HUES64 (cell line): ENCODE data around the gene GCLC.
"Not testable (repeated sequence)": the region's sequence is repeated elsewhere in the genome, so short reads cannot be mapped to it uniquely, and the experiment has no call there.

Source experiments
- H3K27ac ChIP-seq: 2 replicates; pipeline ENCODE4 v1.7.0; 2013; ENCODE audit warnings: low read depth, low read length, inconsistent platforms
- H3K27me3 ChIP-seq: 2 replicates; pipeline ENCODE4 v1.6.1; 2013; ENCODE audit warnings: mild to moderate bottlenecking, low read length; ENCODE audit not compliant: insufficient read depth
- H3K36me3 ChIP-seq: 2 replicates; pipeline ENCODE4 v1.6.1; 2013; ENCODE audit warnings: mild to moderate bottlenecking, low read length; ENCODE audit not compliant: insufficient read depth
- H3K4me1 ChIP-seq: 2 replicates; pipeline ENCODE4 v1.6.1; 2013; ENCODE audit warnings: mild to moderate bottlenecking, low read length, moderate library complexity; ENCODE audit not compliant: insufficient read depth
- H3K4me3 ChIP-seq: 2 replicates; pipeline ENCODE4 v1.5.1; 2013; ENCODE audit warnings: mild to moderate bottlenecking, low read length, moderate library complexity
- H3K9ac ChIP-seq: 2 replicates; pipeline ENCODE4 v1.6.1; 2013; ENCODE audit warnings: mild to moderate bottlenecking, low read depth, low read length
- H3K9me3 ChIP-seq: 2 replicates; pipeline ENCODE4 v1.6.1; 2013; ENCODE audit warnings: low read depth, low read length; ENCODE audit not compliant: insufficient read depth
- WGBS: fragments of 150-250, 120-280 bp; methylation state at CpG from one replicate; pipeline ENCODE4 v1.1.7; 2013; ENCODE audit warnings: missing lambda C conversion rate; 5-methylcytosine and 5-hydroxymethylcytosine counted together

The GCLC gene

GRCh38 chr6:53581856-53582255 is 37.0 kb upstream of the GCLC start:
- WGBS = 91% methylated on average over 1 of the region's 2 CpGs
- no peaks in the 10 kb centered on the region for H3K36me3 ChIP-seq
- H3K27ac ChIP-seq = no peak overlapping the region
- 0 out of 2 replicates have a peak, but pooled peaks cover 2% of the 10 kb centered on the region for H3K4me1 ChIP-seq
- no peak overlapping the region for H3K4me3 ChIP-seq
- H3K27me3 ChIP-seq = no peaks in the 10 kb centered on the region
- H3K9ac ChIP-seq = no peak overlapping the region
- H3K9me3 ChIP-seq = no peaks in the 10 kb centered on the region

- H3K4me3 ChIP-seq = no peak overlapping the region
- H3K27me3 ChIP-seq = no peaks in the 10 kb centered on the region
- H3K4me1 ChIP-seq = 0 out of 2 replicates have a peak, but pooled peaks cover 2% of the 10 kb centered on the region
- no peaks in the 10 kb centered on the region for H3K9me3 ChIP-seq
- no peaks in the 10 kb centered on the region for H3K36me3 ChIP-seq
- H3K9ac ChIP-seq = no peak overlapping the region
- 100% methylated on average over 2 of the region's 2 CpGs for WGBS
- no peak overlapping the region for H3K27ac ChIP-seq
These were observed 36.4 kb upstream of the GCLC start for GRCh38 chr6:53581173-53581773.

GRCh38 chr6:53579338-53579737 is 34.4 kb upstream of the GCLC start:
- Histone ChIP-seq H3K27ac (no peak overlapping the region), H3K9me3 (no peaks in the 10 kb centered on the region), H3K9ac (no peak overlapping the region), H3K27me3 (no peaks in the 10 kb centered on the region), H3K36me3 (no peaks in the 10 kb centered on the region), H3K4me1 (0 out of 2 replicates have a peak, but pooled peaks cover 2% of the 10 kb centered on the region), H3K4me3 (no peak overlapping the region)
- 97% methylated on average over 4 of the region's 5 CpGs for WGBS

- Histone ChIP-seq H3K9me3 (no peaks in the 10 kb centered on the region), H3K36me3 (no peaks in the 10 kb centered on the region), H3K27me3 (no peaks in the 10 kb centered on the region), H3K4me1 (0 out of 2 replicates have a peak, but pooled peaks cover 2% of the 10 kb centered on the region), H3K4me3 (no peak overlapping the region), H3K27ac (no peak overlapping the region), H3K9ac (no peak overlapping the region)
- WGBS = 95% methylated on average over 6 of the region's 7 CpGs
These were observed 33.5 kb upstream of the GCLC start for GRCh38 chr6:53578371-53578770.

GRCh38 chr6:53573299-53573698 is 28.4 kb upstream of the GCLC start:
- WGBS = 86% methylated on average over 14 of the region's 14 CpGs
- no peak overlapping the region for H3K27ac ChIP-seq
- H3K9me3 ChIP-seq = no peaks in the 10 kb centered on the region
- H3K9ac ChIP-seq = no peak overlapping the region
- H3K4me1 ChIP-seq = no peaks in the 10 kb centered on the region
- no peak overlapping the region for H3K4me3 ChIP-seq
- H3K36me3 ChIP-seq = no peaks in the 10 kb centered on the region
- H3K27me3 ChIP-seq = no peaks in the 10 kb centered on the region

- not testable (repeated sequence) for H3K36me3 ChIP-seq, H3K27me3 ChIP-seq
- WGBS = 97% methylated on average over 3 of the region's 3 CpGs
These were observed 27.5 kb upstream of the GCLC start for GRCh38 chr6:53572379-53572778.

GRCh38 chr6:53568776-53569616 is 24.1 kb upstream of the GCLC start:
- H3K4me3 ChIP-seq = no peak overlapping the region
- no peak overlapping the region for H3K9ac ChIP-seq
- WGBS = 97% methylated on average over 2 of the region's 2 CpGs

More at GRCh38 chr6:53572379-53572778, 27.5 kb upstream of the GCLC start:
- not testable (repeated sequence) for H3K9me3 ChIP-seq, H3K4me3 ChIP-seq, H3K27ac ChIP-seq, H3K9ac ChIP-seq, H3K4me1 ChIP-seq

GRCh38 chr6:53567701-53568100 is 22.8 kb upstream of the GCLC start:
- Histone ChIP-seq H3K9ac (no peak overlapping the region), H3K36me3 (no peaks in the 10 kb centered on the region), H3K9me3 (no peaks in the 10 kb centered on the region), H3K4me1 (no peaks in the 10 kb centered on the region), H3K27me3 (no peaks in the 10 kb centered on the region), H3K27ac (no peak overlapping the region), H3K4me3 (no peak overlapping the region)
- 84% methylated on average over 1 of the region's 2 CpGs for WGBS

More at GRCh38 chr6:53568776-53569616, 24.1 kb upstream of the GCLC start:
- Histone ChIP-seq H3K36me3 (no peaks in the 10 kb centered on the region), H3K27me3 (no peaks in the 10 kb centered on the region), H3K4me1 (no peaks in the 10 kb centered on the region), H3K27ac (no peak overlapping the region), H3K9me3 (no peaks in the 10 kb centered on the region)

GRCh38 chr6:53566755-53567154 is 21.9 kb upstream of the GCLC start:
- 100% methylated on average over 1 of the region's 3 CpGs for WGBS
- Histone ChIP-seq H3K27ac (no peak overlapping the region), H3K27me3 (no peaks in the 10 kb centered on the region), H3K4me1 (no peaks in the 10 kb centered on the region), H3K9ac (no peak overlapping the region), H3K36me3 (no peaks in the 10 kb centered on the region), H3K4me3 (no peak overlapping the region), H3K9me3 (peaks cover 6% of the 10 kb centered on the region)

- peaks cover 15% of the 10 kb centered on the region for H3K9me3 ChIP-seq
- 97% methylated on average over 3 of the region's 3 CpGs for WGBS
- no peak overlapping the region for H3K4me3 ChIP-seq
- H3K27me3 ChIP-seq = no peaks in the 10 kb centered on the region
- no peaks in the 10 kb centered on the region for H3K4me1 ChIP-seq
- no peak overlapping the region for H3K27ac ChIP-seq
- no peaks in the 10 kb centered on the region for H3K36me3 ChIP-seq
- H3K9ac ChIP-seq = no peak overlapping the region
These were observed 21.0 kb upstream of the GCLC start for GRCh38 chr6:53565886-53566285.

- Histone ChIP-seq H3K27me3 (no peaks in the 10 kb centered on the region), H3K4me1 (no peaks in the 10 kb centered on the region), H3K27ac (no peak overlapping the region), H3K9me3 (peaks cover 28% of the 10 kb centered on the region), H3K4me3 (no peak overlapping the region), H3K36me3 (no peaks in the 10 kb centered on the region), H3K9ac (no peak overlapping the region)
- WGBS = 90% methylated on average over 1 of the region's 2 CpGs
These were observed 19.6 kb upstream of the GCLC start for GRCh38 chr6:53564401-53565065.
